Activated CD8-positive, alpha-beta memory T cell treated with anti-CD3 and anti-CD28 coated beads for 36 hours (primary cell): ENCODE measurements around the gene RNF39. TPM values are rescaled to one million over a fixed set of nuclear protein-coding genes. Genes with fewer than 3 reads are reported as not detected.
"Not testable (repeated sequence)": the region's sequence is repeated elsewhere in the genome, so short reads cannot be mapped to it uniquely, and the experiment has no call there.

Experiments used
- CTCF ChIA-PET: fragments of 350-600 bp; sonication (Branson Sonifier 250); formaldehyde crosslinking; loops from one replicate; lab custom pipeline; 2021; ENCODE audit warnings: antibody characterized with exemption; lab: Charles Lee
- POLR2A ChIA-PET: fragments of 350-600 bp; sonication (Branson Sonifier 250); formaldehyde crosslinking; loops from one replicate; lab custom pipeline; 2021; ENCODE audit warnings: antibody characterized with exemption; lab: Charles Lee
- total RNA-seq, 2 experiments: library from RNA; stranded (reverse); gene quantifications; one replicate each; pipeline ENCODE4 v1.2.3, GENCODE V29; 2021

Gene RNF39
- total RNA-seq = not detected

GRCh38 chr6:30075094-30075789 lies at the start of gene RNF39:
Gene RNF39 (minus strand): TSS chr6:30075769. CDS start chr6:30075585, 184 bp downstream.
- ChIA-PET CTCF (interaction anchor here (1.3 to 2.6 kb wide), 2 partner anchors 28 to 56 kb away, joined by 5 to 7 read pairs; no protein-coding TSS in a partner anchor), POLR2A (no interaction called here)

GRCh38 chr6:30122515-30122914 lies 46.9 kb upstream of the RNF39 start:
- POLR2A ChIA-PET = no interaction called here
- CTCF ChIA-PET = interaction anchor here (0.7 to 6.3 kb wide), 2 partner anchors 8 to 19 kb away, joined by 3 to 23 read pairs; no protein-coding TSS in a partner anchor

- ChIA-PET CTCF (interaction anchor here (0.7 to 6.3 kb wide), 2 partner anchors 9 to 18 kb away, joined by 3 to 23 read pairs; no protein-coding TSS in a partner anchor), POLR2A (no interaction called here)
These were observed 46.1 kb upstream of the RNF39 start for GRCh38 chr6:30121446-30122366.

GRCh38 chr6:30118691-30119090 lies 43.1 kb upstream of the RNF39 start:
- POLR2A ChIA-PET = not testable (repeated sequence)
- CTCF ChIA-PET = interaction anchor here (0.6 to 2.7 kb wide), 2 partner anchors 12 to 1323 kb away, joined by 3 to 18 read pairs; no protein-coding TSS in a partner anchor

- ChIA-PET CTCF (interaction anchor here (1.0 to 2.4 kb wide), 2 partner anchors 10 to 13 kb away, joined by 3 to 10 read pairs; no protein-coding TSS in a partner anchor), POLR2A (no interaction called here)
These were observed 41.2 kb upstream of the RNF39 start for GRCh38 chr6:30116724-30117123.

- ChIA-PET CTCF (interaction anchor here (3.9 kb wide), 1 partner anchor 17 kb away, joined by 18 read pairs; no protein-coding TSS in a partner anchor), POLR2A (no interaction called here)
These were observed 38.3 kb upstream of the RNF39 start for GRCh38 chr6:30113841-30114240.

- POLR2A ChIA-PET = interaction anchor here (0.6 kb wide), 1 partner anchor 10 kb away, joined by 3 read pairs; no protein-coding TSS in a partner anchor
- CTCF ChIA-PET = interaction anchor here (3.9 kb wide), 1 partner anchor 18 kb away, joined by 18 read pairs; no protein-coding TSS in a partner anchor
These were observed 37.6 kb upstream of the RNF39 start, which contains the start of gene TRIM31 for GRCh38 chr6:30113003-30113759. Gene TRIM31 (minus strand): TSS chr6:30113090. CDS start chr6:30112805, 285 bp downstream.

- CTCF ChIA-PET = interaction anchor here (3.9 kb wide), 1 partner anchor 18 kb away, joined by 18 read pairs; no protein-coding TSS in a partner anchor
- POLR2A ChIA-PET = interaction anchor here (0.6 kb wide), 1 partner anchor 9 kb away, joined by 3 read pairs; no protein-coding TSS in a partner anchor
These were observed 36.9 kb upstream of the RNF39 start for GRCh38 chr6:30112402-30112994.

- CTCF ChIA-PET = interaction anchor here (3.9 kb wide), 1 partner anchor 20 kb away, joined by 18 read pairs; no protein-coding TSS in a partner anchor
- POLR2A ChIA-PET = no interaction called here
These were observed 35.8 kb upstream of the RNF39 start for GRCh38 chr6:30111266-30111856.

GRCh38 chr6:30104661-30105060 lies 29.1 kb upstream of the RNF39 start:
- POLR2A ChIA-PET = no interaction called here
- CTCF ChIA-PET = interaction anchor here (1.0 to 6.5 kb wide), 4 partner anchors 20 to 44 kb away, joined by 3 to 136 read pairs (median 14); partner anchors contain the start of genes POLR1H and PPP1R11

- ChIA-PET CTCF (interaction anchor here (0.9 to 6.5 kb wide), 15 partner anchors 12 to 370 kb away, joined by 3 to 136 read pairs (median 4); partner anchors contain the start of genes POLR1H, PPP1R11 and RNF39), POLR2A (interaction anchor here (0.8 kb wide), 1 partner anchor 27 kb away, joined by 3 read pairs; no protein-coding TSS in a partner anchor)
These were observed 28.3 kb upstream of the RNF39 start for GRCh38 chr6:30103872-30104179.

GRCh38 chr6:30102970-30103871 lies 27.7 kb upstream of the RNF39 start:
- ChIA-PET POLR2A (interaction anchor here (0.5 to 0.8 kb wide), 2 partner anchors 10 to 28 kb away, joined by 3 read pairs; partner anchors contain the start of gene TRIM31), CTCF (interaction anchor here (0.6 to 6.5 kb wide), 19 partner anchors 12 to 1973 kb away, joined by 3 to 136 read pairs (median 4); partner anchors contain the start of genes RNF39 and TRIM39)

GRCh38 chr6:30102414-30102969 lies 26.9 kb upstream of the RNF39 start:
- POLR2A ChIA-PET = no interaction called here

GRCh38 chr6:30101444-30102413 lies 26.2 kb upstream of the RNF39 start:
- CTCF ChIA-PET = interaction anchor here (0.6 to 6.5 kb wide), 6 partner anchors 24 to 355 kb away, joined by 3 to 136 read pairs (median 4); partner anchors contain the start of gene POLR1H
- POLR2A ChIA-PET = no interaction called here

More at GRCh38 chr6:30102414-30102969, 26.9 kb upstream of the RNF39 start:
- CTCF ChIA-PET = interaction anchor here (0.6 to 6.5 kb wide), 22 partner anchors 11 to 1973 kb away, joined by 3 to 136 read pairs (median 4); partner anchors contain the start of genes POLR1H, RNF39 and TRIM39
